ENCODE results near the gene TRPM3. TPM values are rescaled to one million over a fixed set of nuclear protein-coding genes. Genes with fewer than 3 reads are reported as not detected.

Gene TRPM3
- total RNA-seq, 1 experiment from 2014 or later = not detected

DNA sequence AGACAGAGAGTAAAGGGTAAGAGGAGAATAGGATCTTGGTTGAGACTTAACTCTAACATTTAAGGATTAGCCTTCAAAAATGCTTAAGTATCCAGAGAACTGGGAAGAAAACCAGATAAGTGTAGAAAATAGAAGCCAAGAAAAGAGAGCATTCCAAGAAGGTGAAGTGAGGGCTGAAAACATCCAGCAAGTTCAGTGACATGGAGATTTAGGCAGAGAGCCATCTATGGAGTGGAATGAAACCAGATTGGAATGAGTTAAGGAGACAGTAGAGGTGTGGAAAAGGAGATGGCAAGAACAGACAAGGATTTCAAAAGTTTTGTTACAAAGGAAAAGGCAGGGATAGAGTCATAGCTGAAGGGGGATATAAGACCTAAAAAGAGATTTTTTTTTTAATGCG lies 188.1 kb downstream of the TRPM3 start:
- H3K4me3 ChIP-seq (ENCODE audit: low read depth in 2 of 2, low read length in 2 of 2) = no peak overlapping the region
- H3K9me3 ChIP-seq (ENCODE audit: control insufficient read depth, insufficient read depth, low read depth, low read length) = no peaks in the 10 kb centered on the region
- no peak for ATAC-seq
- H3K4me1 ChIP-seq (ENCODE audit: control insufficient read depth, insufficient read depth, low read length) = no peaks in the 10 kb centered on the region
- in situ Hi-C loops (cut with HindIII; ENCODE audit: low pct_unique_long_range_greater_than_20kb, low sequenced_read_pairs) = no loop called here
- DNase-seq (ENCODE audit: low read depth, low spot score) = no peak
- no TSS peak for BruUV-seq (replicated peaks)
- H3K27me3 ChIP-seq (ENCODE audit: control insufficient read depth, insufficient read depth, low read length) = no peaks in the 10 kb centered on the region
- H3K36me3 ChIP-seq (ENCODE audit: control insufficient read depth, insufficient read depth, low read length) = no peaks in the 10 kb centered on the region
- no peak overlapping the region for H3K27ac ChIP-seq (ENCODE audit: low read length)
- TF ChIP-seq, protein P1, sequence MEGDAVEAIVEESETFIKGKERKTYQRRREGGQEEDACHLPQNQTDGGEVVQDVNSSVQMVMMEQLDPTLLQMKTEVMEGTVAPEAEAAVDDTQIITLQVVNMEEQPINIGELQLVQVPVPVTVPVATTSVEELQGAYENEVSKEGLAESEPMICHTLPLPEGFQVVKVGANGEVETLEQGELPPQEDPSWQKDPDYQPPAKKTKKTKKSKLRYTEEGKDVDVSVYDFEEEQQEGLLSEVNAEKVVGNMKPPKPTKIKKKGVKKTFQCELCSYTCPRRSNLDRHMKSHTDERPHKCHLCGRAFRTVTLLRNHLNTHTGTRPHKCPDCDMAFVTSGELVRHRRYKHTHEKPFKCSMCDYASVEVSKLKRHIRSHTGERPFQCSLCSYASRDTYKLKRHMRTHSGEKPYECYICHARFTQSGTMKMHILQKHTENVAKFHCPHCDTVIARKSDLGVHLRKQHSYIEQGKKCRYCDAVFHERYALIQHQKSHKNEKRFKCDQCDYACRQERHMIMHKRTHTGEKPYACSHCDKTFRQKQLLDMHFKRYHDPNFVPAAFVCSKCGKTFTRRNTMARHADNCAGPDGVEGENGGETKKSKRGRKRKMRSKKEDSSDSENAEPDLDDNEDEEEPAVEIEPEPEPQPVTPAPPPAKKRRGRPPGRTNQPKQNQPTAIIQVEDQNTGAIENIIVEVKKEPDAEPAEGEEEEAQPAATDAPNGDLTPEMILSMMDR (IDR thresholded peaks at IDR 0.05) = no peak
- TF ChIP-seq, protein P2, sequence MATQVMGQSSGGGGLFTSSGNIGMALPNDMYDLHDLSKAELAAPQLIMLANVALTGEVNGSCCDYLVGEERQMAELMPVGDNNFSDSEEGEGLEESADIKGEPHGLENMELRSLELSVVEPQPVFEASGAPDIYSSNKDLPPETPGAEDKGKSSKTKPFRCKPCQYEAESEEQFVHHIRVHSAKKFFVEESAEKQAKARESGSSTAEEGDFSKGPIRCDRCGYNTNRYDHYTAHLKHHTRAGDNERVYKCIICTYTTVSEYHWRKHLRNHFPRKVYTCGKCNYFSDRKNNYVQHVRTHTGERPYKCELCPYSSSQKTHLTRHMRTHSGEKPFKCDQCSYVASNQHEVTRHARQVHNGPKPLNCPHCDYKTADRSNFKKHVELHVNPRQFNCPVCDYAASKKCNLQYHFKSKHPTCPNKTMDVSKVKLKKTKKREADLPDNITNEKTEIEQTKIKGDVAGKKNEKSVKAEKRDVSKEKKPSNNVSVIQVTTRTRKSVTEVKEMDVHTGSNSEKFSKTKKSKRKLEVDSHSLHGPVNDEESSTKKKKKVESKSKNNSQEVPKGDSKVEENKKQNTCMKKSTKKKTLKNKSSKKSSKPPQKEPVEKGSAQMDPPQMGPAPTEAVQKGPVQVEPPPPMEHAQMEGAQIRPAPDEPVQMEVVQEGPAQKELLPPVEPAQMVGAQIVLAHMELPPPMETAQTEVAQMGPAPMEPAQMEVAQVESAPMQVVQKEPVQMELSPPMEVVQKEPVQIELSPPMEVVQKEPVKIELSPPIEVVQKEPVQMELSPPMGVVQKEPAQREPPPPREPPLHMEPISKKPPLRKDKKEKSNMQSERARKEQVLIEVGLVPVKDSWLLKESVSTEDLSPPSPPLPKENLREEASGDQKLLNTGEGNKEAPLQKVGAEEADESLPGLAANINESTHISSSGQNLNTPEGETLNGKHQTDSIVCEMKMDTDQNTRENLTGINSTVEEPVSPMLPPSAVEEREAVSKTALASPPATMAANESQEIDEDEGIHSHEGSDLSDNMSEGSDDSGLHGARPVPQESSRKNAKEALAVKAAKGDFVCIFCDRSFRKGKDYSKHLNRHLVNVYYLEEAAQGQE (IDR thresholded peaks at IDR 0.05; ENCODE audit: insufficient read depth in 1 of 2, low read depth in 2 of 2, low read length in 1 of 2) = no peak
- TF ChIP-seq POLR2AphosphoS5 (IDR thresholded peaks at IDR 0.05; ENCODE audit: low read depth, low read length) (no peak), SIN3A (IDR thresholded peaks at IDR 0.05; ENCODE audit: borderline replicate concordance, insufficient read depth, low read depth, low read length) (no peak), TCF7L2 (IDR thresholded peaks at IDR 0.05; ENCODE audit: low read depth, low read length) (no peak)
- POLR2A ChIA-PET = no interaction called here
- CTCF ChIA-PET = no interaction called here
- intact Hi-C loops (cut with micrococcal nuclease; ENCODE audit: unreplicated experiment) = loop anchor here (10.0 kb wide), 1 partner anchor 61 kb away; no protein-coding TSS in a partner anchor

DNA sequence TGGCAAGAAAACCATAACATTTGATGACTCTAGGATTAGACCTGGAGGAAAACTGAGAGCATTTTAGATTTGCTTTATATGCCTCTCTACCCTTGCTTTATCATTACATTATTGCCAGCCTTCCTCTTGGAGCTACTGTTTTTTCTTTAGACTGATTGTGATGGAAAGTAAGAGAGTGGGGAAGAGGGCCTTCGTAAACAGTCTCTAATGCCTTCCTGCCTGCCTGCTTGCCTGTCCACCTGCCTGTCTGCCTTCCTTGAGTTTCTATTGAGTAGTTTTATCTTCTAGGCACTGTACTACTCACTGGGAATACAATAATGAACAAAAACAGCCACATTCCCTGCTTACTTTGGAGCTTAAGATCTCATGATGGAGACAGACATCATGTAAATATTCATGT lies 189.3 kb downstream of the TRPM3 start:
- ChIA-PET POLR2A (no interaction called here), CTCF (no interaction called here)
- no peak for DNase-seq (ENCODE audit: low read depth, low spot score)
- Histone ChIP-seq H3K27ac (ENCODE audit: low read length) (no peak overlapping the region), H3K36me3 (ENCODE audit: control insufficient read depth, insufficient read depth, low read length) (no peaks in the 10 kb centered on the region), H3K4me1 (ENCODE audit: control insufficient read depth, insufficient read depth, low read length) (no peaks in the 10 kb centered on the region), H3K27me3 (ENCODE audit: control insufficient read depth, insufficient read depth, low read length) (no peaks in the 10 kb centered on the region), H3K9me3 (ENCODE audit: control insufficient read depth, insufficient read depth, low read depth, low read length) (no peaks in the 10 kb centered on the region), H3K4me3 (ENCODE audit: low read depth in 2 of 2, low read length in 2 of 2) (no peak overlapping the region)
- no TSS peak for BruUV-seq (replicated peaks)
- intact Hi-C loops (cut with micrococcal nuclease; ENCODE audit: unreplicated experiment) (loop anchor here (10.0 kb wide), 1 partner anchor 63 kb away; no protein-coding TSS in a partner anchor), in situ Hi-C loops (cut with HindIII; ENCODE audit: low pct_unique_long_range_greater_than_20kb, low sequenced_read_pairs) (no loop called here)
- TF ChIP-seq, protein P2 (IDR thresholded peaks at IDR 0.05; ENCODE audit: insufficient read depth in 1 of 2, low read depth in 2 of 2, low read length in 1 of 2) = no peak
- no peak for TF ChIP-seq TCF7L2 (IDR thresholded peaks at IDR 0.05; ENCODE audit: low read depth, low read length)
- TF ChIP-seq, protein P1 (IDR thresholded peaks at IDR 0.05) = no peak
- no peak for TF ChIP-seq POLR2AphosphoS5 (IDR thresholded peaks at IDR 0.05; ENCODE audit: low read depth, low read length)
- TF ChIP-seq SIN3A (IDR thresholded peaks at IDR 0.05; ENCODE audit: borderline replicate concordance, insufficient read depth, low read depth, low read length) = no peak
- no peak for ATAC-seq

Data from Panc1 (cell line).